Middle frontal gyrus (tissue), 1 donor: Measurements from ENCODE around the gene ARL6IP1.
"Not testable (repeated sequence)": the region's sequence is repeated elsewhere in the genome, so short reads cannot be mapped to it uniquely, and the experiment has no call there.

Source experiments
- DNase-seq: peaks from one replicate; pipeline ENCODE4 v3.0.0-alpha.2; 2015; ENCODE audit warnings: low spot score; ENCODE audit errors: extremely low spot score

ARL6IP1 gene

DNA sequence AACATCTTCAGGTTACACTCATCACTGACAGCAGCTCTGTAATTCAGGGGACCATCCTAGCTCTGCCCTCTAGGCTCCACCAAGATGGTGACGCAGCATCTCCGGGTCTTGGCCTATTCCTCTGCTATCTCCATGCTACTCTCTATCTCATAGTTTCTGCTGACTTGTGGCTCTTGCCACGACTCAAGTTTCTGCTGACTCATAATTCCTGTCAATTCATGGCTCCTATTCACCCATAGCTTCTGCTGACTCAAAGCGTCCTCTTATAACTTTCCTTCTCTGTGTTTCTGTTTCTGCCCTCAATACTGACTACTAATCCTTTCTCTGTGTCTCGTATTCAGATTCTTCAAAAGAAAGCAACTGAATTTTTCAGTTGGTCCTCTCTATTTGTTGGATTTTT lies 38.6 kb downstream of the ARL6IP1 start:
- not testable (repeated sequence) for DNase-seq

DNA sequence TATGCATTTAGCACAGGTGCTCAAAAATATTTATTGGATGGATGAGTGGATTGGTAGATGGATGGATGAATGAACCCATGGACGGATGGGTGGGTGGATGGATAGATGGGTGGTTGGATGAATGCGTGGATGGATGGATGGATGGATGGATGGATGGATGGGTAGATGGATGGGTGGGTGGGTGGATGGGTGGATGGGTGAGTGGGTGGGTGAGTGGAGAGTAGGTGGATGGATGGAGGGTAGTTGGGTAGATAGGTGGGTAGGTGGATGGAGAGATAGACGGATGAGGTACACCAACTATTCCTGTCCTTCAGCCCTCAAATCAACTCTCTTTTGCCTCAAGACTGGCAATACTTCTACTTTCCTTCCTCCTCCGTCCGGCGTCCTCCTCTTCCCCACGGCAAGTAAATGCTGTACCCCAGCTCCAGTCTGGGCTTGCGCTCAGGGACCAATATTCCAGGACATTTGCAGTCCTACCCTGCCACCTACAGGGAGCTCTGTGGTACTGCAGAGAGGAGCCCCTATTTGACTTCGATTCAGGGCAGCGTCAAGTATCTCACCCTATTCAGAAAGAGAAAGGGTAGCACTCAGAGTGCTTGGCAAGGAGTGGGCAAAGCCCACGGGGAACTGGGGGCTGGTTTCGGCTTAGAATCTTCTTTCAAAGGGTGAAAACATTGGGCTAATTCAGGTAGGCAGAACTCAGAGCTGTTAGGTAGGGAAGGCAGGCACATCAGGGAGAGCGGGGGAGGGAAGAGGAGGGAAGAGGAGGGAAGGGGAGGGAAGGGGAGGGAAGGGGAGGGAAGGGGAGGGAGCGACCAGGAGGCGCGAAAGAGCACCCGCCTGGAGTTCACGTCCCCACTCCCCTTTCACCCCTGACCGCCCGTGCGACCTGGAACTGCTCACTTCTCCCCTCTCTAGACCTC lies 41.5 kb downstream of the ARL6IP1 start:
- DNase-seq: not testable (repeated sequence)

DNA sequence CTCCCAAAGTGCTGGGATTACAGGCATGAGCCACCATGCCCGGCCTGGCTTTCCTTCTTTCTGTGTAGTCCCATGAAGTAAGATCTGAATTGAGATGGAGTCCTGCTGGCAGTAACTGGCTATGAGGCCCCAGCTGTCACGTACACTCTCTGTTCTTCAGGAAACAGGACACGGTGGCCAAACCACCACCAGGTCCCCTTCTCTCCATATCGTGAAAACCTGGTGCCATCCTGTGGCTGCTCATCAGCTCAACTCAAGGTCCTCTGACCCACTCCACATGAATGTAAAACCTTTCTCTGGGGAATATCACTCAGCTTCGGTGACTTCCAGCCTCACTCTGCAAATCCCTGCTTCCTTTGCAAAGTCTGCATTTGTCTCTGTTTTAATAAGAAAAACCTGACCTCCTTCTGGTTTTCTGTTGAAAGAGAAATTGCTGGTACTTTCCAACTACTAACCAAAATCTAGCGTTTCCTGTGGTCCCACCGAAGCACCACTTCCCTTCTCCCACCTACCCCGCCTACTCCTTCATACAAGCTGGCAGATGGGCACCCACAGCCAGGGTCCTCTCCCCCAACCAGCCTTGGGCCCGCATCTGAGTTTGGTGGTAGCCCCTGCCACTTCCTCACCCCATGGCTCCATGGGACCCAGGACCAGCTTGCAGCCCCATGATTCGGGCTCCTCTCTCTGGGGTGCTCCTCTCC lies 43.2 kb downstream of the ARL6IP1 start:
- DNase-seq: not testable (repeated sequence)

DNA sequence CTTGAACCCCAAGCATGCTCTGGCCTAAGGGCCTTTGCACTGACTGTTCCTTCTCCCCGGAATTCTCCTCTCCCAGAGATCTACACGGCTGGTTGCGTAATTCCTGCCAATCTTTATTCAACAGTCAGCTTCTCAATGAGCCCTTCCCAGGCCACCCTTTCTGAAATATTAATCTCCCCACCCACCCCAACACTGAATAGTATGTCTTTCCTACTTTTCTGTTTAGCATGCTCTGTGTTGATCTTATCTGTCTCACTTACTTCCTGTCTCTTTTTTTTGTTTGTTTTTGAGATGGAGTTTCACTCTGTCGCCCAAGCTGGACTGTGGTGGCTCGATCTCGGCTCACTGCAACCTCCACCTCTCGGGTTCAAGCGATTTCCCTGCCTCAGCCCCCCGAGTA lies 44.7 kb downstream of the ARL6IP1 start:
- DNase-seq: not testable (repeated sequence)

DNA sequence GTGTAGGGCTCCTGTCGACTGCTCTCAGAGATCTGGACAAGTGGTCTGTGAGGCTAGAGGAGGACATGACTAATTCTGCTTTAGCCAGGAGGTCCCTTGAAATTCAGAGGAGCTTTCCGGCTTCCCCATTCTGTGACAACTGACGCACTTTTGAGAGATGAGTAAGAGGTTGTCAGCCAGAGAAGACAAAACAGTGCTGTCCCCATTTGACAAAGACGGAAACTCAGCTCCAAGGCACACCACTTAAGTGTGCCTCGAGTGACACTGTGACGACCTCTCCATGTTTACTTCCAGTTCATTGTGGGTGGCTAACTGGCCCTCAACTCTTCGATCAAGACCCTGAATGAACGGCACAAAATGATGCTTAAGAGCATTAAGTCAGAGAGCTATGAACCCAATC lies 58.5 kb downstream of the ARL6IP1 start:
- not testable (repeated sequence) for DNase-seq
